Measurements from ENCODE around the gene VWA8.
A peak's percentile ranks its signal among the peaks of the same experiment; 100 is the strongest.
"Not testable (repeated sequence)": the region's sequence is repeated elsewhere in the genome, so short reads cannot be mapped to it uniquely, and the experiment has no call there.

Gene VWA8

GRCh38 chr13:41547251-41548000 is 413.5 kb downstream of the VWA8 start:
- peak; percentile 79 for DNase-seq

GRCh38 chr13:41546372-41547190 is 414.3 kb downstream of the VWA8 start:
- DNase-seq = peak; percentile 76

GRCh38 chr13:41545432-41545707 is 415.5 kb downstream of the VWA8 start:
- no peak for DNase-seq

GRCh38 chr13:41543664-41544300 is 417.1 kb downstream of the VWA8 start:
- DNase-seq = no peak

- not testable (repeated sequence) for DNase-seq
Observed at GRCh38 chr13:41542799-41543198, 418.1 kb downstream of the VWA8 start.

GRCh38 chr13:41542281-41542680 is 418.6 kb downstream of the VWA8 start:
- no peak for DNase-seq

GRCh38 chr13:41541142-41541938 is 419.6 kb downstream of the VWA8 start:
- no peak for DNase-seq

- DNase-seq = not testable (repeated sequence)
Observed at GRCh38 chr13:41540240-41540639, 420.7 kb downstream of the VWA8 start.

- DNase-seq = no peak
Observed at GRCh38 chr13:41533266-41534052, 427.4 kb downstream of the VWA8 start.

- DNase-seq = no peak
Observed at GRCh38 chr13:41528021-41528420, 432.9 kb downstream of the VWA8 start.

GRCh38 chr13:41520660-41521630 is 440.0 kb downstream of the VWA8 start:
- DNase-seq = no peak

- DNase-seq = no peak
Observed at GRCh38 chr13:41520016-41520659, 440.8 kb downstream of the VWA8 start.
